Cardiac septum (tissue), 1 donor: Measurements from ENCODE around the gene CSF2RB. TPM values are rescaled to one million over a fixed set of nuclear protein-coding genes. Genes with fewer than 3 reads are reported as not detected.

Source experiments
- DNase-seq: peaks from one replicate; pipeline ENCODE4 v3.0.0-alpha.2; 2020; ENCODE audit warnings: low spot score
- intact Hi-C: fragments of 100-400 bp; cut with DNase I; formaldehyde crosslinking; loops from one replicate; pipeline ENCODE4 v1.14.0; 2022
- long read RNA-seq: library from polyadenylated mRNA; unstranded; transcript quantifications from one replicate; pipeline ENCODE4 v2.0.0, GENCODE V29; 2021
- total RNA-seq: library from RNA; stranded (reverse); fragmentation: NEBNext Ultra II Directional; extraction: Animal tissue kit (Norgen Biotek cat#: 25700); gene quantifications from one replicate; pipeline ENCODE4 v1.2.1, GENCODE V29; 2021
- donor health status: DM: no; HTN: no; CAD: no.

CSF2RB gene
- 4.9 TPM for total RNA-seq
- long read RNA-seq, partial matches to known transcripts: 5 of 13 reads
- long read RNA-seq, other reads (novel, unspliced or antisense): 8 of 13 reads

GRCh38 chr22:36913427-36914389 is at the start of gene CSF2RB:
Gene CSF2RB (plus strand): TSS chr22:36913628. CDS start chr22:36922208, 8,580 bp downstream.
- peak; percentile 88 for DNase-seq
- intact Hi-C loops: no loop called here

- DNase-seq: no peak
- intact Hi-C loops: no loop called here
Measured at GRCh38 chr22:36863979-36864378, 49.4 kb upstream of the CSF2RB start.

- intact Hi-C loops: no loop called here
- no peak for DNase-seq
Measured at GRCh38 chr22:36864454-36865215, 48.8 kb upstream of the CSF2RB start.

GRCh38 chr22:36865346-36865745 is 48.1 kb upstream of the CSF2RB start:
- intact Hi-C loops: no loop called here
- no peak for DNase-seq

GRCh38 chr22:36867695-36868094 is 45.7 kb upstream of the CSF2RB start:
- intact Hi-C loops: no loop called here
- DNase-seq: no peak

- no peak for DNase-seq
- intact Hi-C loops: no loop called here
Measured at GRCh38 chr22:36868546-36869181, 44.8 kb upstream of the CSF2RB start.

GRCh38 chr22:36870250-36870649 is 43.2 kb upstream of the CSF2RB start:
- DNase-seq: no peak
- intact Hi-C loops: loop anchor here (5.0 kb wide), 2 partner anchors 112 to 172 kb away; no protein-coding TSS in a partner anchor

- DNase-seq: no peak
- intact Hi-C loops: loop anchor here (5.0 kb wide), 2 partner anchors 111 to 171 kb away; no protein-coding TSS in a partner anchor
Measured at GRCh38 chr22:36871669-36872081, 41.8 kb upstream of the CSF2RB start.

- intact Hi-C loops: loop anchor here (5.0 kb wide), 2 partner anchors 110 to 170 kb away; no protein-coding TSS in a partner anchor
Measured at GRCh38 chr22:36872084-36872483, 41.3 kb upstream of the CSF2RB start.

GRCh38 chr22:36872866-36873498 is 40.4 kb upstream of the CSF2RB start:
- no peak for DNase-seq
- intact Hi-C loops: loop anchor here (5.0 kb wide), 2 partner anchors 109 to 169 kb away; no protein-coding TSS in a partner anchor

More at GRCh38 chr22:36872084-36872483, 41.3 kb upstream of the CSF2RB start:
- no peak for DNase-seq

GRCh38 chr22:36873614-36874308 is 39.7 kb upstream of the CSF2RB start:
- intact Hi-C loops: loop anchor here (5.0 kb wide), 2 partner anchors 109 to 169 kb away; no protein-coding TSS in a partner anchor

GRCh38 chr22:36874309-36874696 is 39.1 kb upstream of the CSF2RB start:
- DNase-seq: no peak
- intact Hi-C loops: loop anchor here (5.0 kb wide), 2 partner anchors 108 to 168 kb away; no protein-coding TSS in a partner anchor

More at GRCh38 chr22:36873614-36874308, 39.7 kb upstream of the CSF2RB start:
- peak; percentile 91 for DNase-seq

GRCh38 chr22:36874736-36875135 is 38.7 kb upstream of the CSF2RB start:
- intact Hi-C loops: loop anchor here (5.0 kb wide), 2 partner anchors 108 to 168 kb away; no protein-coding TSS in a partner anchor
- no peak for DNase-seq

GRCh38 chr22:36875741-36876140 is 37.7 kb upstream of the CSF2RB start:
- DNase-seq: no peak
- intact Hi-C loops: no loop called here

GRCh38 chr22:36879775-36880174 is 33.7 kb upstream of the CSF2RB start:
- no peak for DNase-seq
- intact Hi-C loops: no loop called here

- intact Hi-C loops: no loop called here
- DNase-seq: no peak
Measured at GRCh38 chr22:36881504-36882245, 31.8 kb upstream of the CSF2RB start.

GRCh38 chr22:36884349-36885158 is 28.9 kb upstream of the CSF2RB start:
- intact Hi-C loops: no loop called here

More at GRCh38 chr22:36884349-36885158, 28.9 kb upstream of the CSF2RB start:
- DNase-seq: no peak
